C4-2B (cell line): ENCODE data around the gene AZGP1.

Experiments
- CTCF ChIP-seq: fragments of 450-650 bp; conservative IDR thresholded peaks from 2 replicates; pipeline ENCODE4 v1.5.1; 2017; ENCODE audit warnings: mild to moderate bottlenecking
- ZFX ChIP-seq: fragments of 450-650 bp; IDR thresholded peaks from 2 replicates; pipeline ENCODE4 v1.6.1; 2017

- TF ChIP-seq CTCF: no peak
- TF ChIP-seq ZFX: no peak
These were observed 37.5 kb upstream of the AZGP1 start for GRCh38 chr7:100013328-100013676.
